ENCODE measurements around the gene DYNLT4.

DNA sequence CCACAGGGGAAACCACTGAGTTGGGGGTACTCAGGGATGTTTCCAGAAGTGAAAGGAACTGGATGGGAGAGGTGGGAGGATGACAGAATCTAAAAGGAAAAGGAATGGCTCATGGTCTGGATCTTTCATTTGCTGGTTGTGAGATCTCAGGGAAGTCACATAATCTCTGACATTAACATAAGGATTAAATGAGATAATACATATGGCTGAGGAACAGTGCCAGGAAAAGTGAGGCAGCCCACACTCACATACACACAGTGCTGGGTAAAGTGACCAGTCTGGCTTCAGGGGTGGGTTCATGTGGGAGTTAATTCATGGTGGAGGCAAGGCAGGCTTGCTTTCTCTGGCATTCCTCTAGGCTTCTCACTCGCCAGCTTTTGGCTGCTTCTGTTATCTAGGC is 39.8 kb upstream of the DYNLT4 start:
- TF ChIP-seq RAD21 (IDR thresholded peaks at IDR 0.05) (no peak), MAX (IDR thresholded peaks at IDR 0.05) (no peak), FOXA1 (IDR thresholded peaks at IDR 0.05) (no peak), ZBTB33 (IDR thresholded peaks at IDR 0.05) (no peak), TAF1 (conservative IDR thresholded peaks at IDR 0.05) (no peak), RXRA (IDR thresholded peaks at IDR 0.05) (no peak), EGR1 (IDR thresholded peaks at IDR 0.05; ENCODE audit: low read depth in 2 of 2) (no peak)
- TF ChIP-seq, protein P1, sequence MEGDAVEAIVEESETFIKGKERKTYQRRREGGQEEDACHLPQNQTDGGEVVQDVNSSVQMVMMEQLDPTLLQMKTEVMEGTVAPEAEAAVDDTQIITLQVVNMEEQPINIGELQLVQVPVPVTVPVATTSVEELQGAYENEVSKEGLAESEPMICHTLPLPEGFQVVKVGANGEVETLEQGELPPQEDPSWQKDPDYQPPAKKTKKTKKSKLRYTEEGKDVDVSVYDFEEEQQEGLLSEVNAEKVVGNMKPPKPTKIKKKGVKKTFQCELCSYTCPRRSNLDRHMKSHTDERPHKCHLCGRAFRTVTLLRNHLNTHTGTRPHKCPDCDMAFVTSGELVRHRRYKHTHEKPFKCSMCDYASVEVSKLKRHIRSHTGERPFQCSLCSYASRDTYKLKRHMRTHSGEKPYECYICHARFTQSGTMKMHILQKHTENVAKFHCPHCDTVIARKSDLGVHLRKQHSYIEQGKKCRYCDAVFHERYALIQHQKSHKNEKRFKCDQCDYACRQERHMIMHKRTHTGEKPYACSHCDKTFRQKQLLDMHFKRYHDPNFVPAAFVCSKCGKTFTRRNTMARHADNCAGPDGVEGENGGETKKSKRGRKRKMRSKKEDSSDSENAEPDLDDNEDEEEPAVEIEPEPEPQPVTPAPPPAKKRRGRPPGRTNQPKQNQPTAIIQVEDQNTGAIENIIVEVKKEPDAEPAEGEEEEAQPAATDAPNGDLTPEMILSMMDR (IDR thresholded peaks at IDR 0.05; ENCODE audit: low read depth, low read length, missing input control), result no peak
